ENCODE data around the gene PPBP.
"Not testable (repeated sequence)": the region's sequence is repeated elsewhere in the genome, so short reads cannot be mapped to it uniquely, and the experiment has no call there.

PPBP gene

GRCh38 chr4:73989031-73989430 lies 1.0 kb upstream of the PPBP start:
- ATAC-seq (replicated peaks; ENCODE audit: extremely low read depth, poor library complexity, severe bottlenecking) (no peak), DNase-seq (ENCODE audit: low spot score in 2 of 2) (no peak)
- no peaks in the 10 kb centered on the region for H3K27me3 Mint-ChIP-seq

GRCh38 chr4:73985528-73985852 lies 2.5 kb downstream of the PPBP start:
- H3K9me3 Mint-ChIP-seq = no peaks in the 10 kb centered on the region
- H3K27me3 Mint-ChIP-seq = no peaks in the 10 kb centered on the region
- H3K27ac Mint-ChIP-seq (ENCODE audit: low read depth) = no peak overlapping the region
- no peak for ATAC-seq (replicated peaks; ENCODE audit: extremely low read depth, poor library complexity, severe bottlenecking)
- no peak overlapping the region for H3K4me3 Mint-ChIP-seq
- DNase-seq (ENCODE audit: low spot score in 2 of 2) = no peak
- H3K4me1 Mint-ChIP-seq = no peaks in the 10 kb centered on the region
- no peaks in the 10 kb centered on the region for H3K36me3 Mint-ChIP-seq (ENCODE audit: insufficient read depth)

More at GRCh38 chr4:73989031-73989430, 1.0 kb upstream of the PPBP start:
- H3K4me1 Mint-ChIP-seq = no peaks in the 10 kb centered on the region
- no peak overlapping the region for H3K27ac Mint-ChIP-seq (ENCODE audit: low read depth)
- no peaks in the 10 kb centered on the region for H3K36me3 Mint-ChIP-seq (ENCODE audit: insufficient read depth)
- H3K4me3 Mint-ChIP-seq = no peak overlapping the region
- H3K9me3 Mint-ChIP-seq = no peaks in the 10 kb centered on the region

GRCh38 chr4:73984736-73985527 lies 3.1 kb downstream of the PPBP start:
- Mint-ChIP-seq H3K4me1 (no peaks in the 10 kb centered on the region), H3K4me3 (no peak overlapping the region), H3K36me3 (ENCODE audit: insufficient read depth) (no peaks in the 10 kb centered on the region), H3K27me3 (no peaks in the 10 kb centered on the region), H3K9me3 (no peaks in the 10 kb centered on the region), H3K27ac (ENCODE audit: low read depth) (no peak overlapping the region)
- ATAC-seq (replicated peaks; ENCODE audit: extremely low read depth, poor library complexity, severe bottlenecking) (no peak), DNase-seq (ENCODE audit: low spot score in 2 of 2) (no peak)

GRCh38 chr4:73981175-73981574 lies 6.8 kb downstream of the PPBP start:
- not testable (repeated sequence) for ATAC-seq (replicated peaks; ENCODE audit: extremely low read depth, poor library complexity, severe bottlenecking); H3K36me3 Mint-ChIP-seq (ENCODE audit: insufficient read depth)

GRCh38 chr4:73979407-73979957 lies 8.5 kb downstream of the PPBP start:
- H3K9me3 Mint-ChIP-seq = peaks cover 11% of the 10 kb centered on the region
- no peak for ATAC-seq (replicated peaks; ENCODE audit: extremely low read depth, poor library complexity, severe bottlenecking)
- H3K27me3 Mint-ChIP-seq = no peaks in the 10 kb centered on the region
- H3K4me3 Mint-ChIP-seq = no peak overlapping the region
- no peak for DNase-seq (ENCODE audit: low spot score in 2 of 2)
- H3K27ac Mint-ChIP-seq (ENCODE audit: low read depth) = no peak overlapping the region
- no peaks in the 10 kb centered on the region for H3K36me3 Mint-ChIP-seq (ENCODE audit: insufficient read depth)
- H3K4me1 Mint-ChIP-seq = no peaks in the 10 kb centered on the region

More at GRCh38 chr4:73981175-73981574, 6.8 kb downstream of the PPBP start:
- not testable (repeated sequence) for DNase-seq (ENCODE audit: low spot score in 2 of 2); H3K4me3 Mint-ChIP-seq; H3K27me3 Mint-ChIP-seq; H3K9me3 Mint-ChIP-seq; H3K27ac Mint-ChIP-seq (ENCODE audit: low read depth); H3K4me1 Mint-ChIP-seq

- no peak for DNase-seq (ENCODE audit: low spot score in 2 of 2)
Measured at GRCh38 chr4:73978886-73979285, 9.1 kb downstream of the PPBP start.

GRCh38 chr4:73976716-73977115 lies 11.3 kb downstream of the PPBP start:
- H3K27me3 Mint-ChIP-seq = no peaks in the 10 kb centered on the region
- H3K4me1 Mint-ChIP-seq = no peaks in the 10 kb centered on the region
- ATAC-seq (replicated peaks; ENCODE audit: extremely low read depth, poor library complexity, severe bottlenecking) = no peak

More at GRCh38 chr4:73978886-73979285, 9.1 kb downstream of the PPBP start:
- peaks cover 11% of the 10 kb centered on the region for H3K9me3 Mint-ChIP-seq
- no peak overlapping the region for H3K27ac Mint-ChIP-seq (ENCODE audit: low read depth)
- H3K36me3 Mint-ChIP-seq (ENCODE audit: insufficient read depth) = no peaks in the 10 kb centered on the region
- no peak for ATAC-seq (replicated peaks; ENCODE audit: extremely low read depth, poor library complexity, severe bottlenecking)
- no peak overlapping the region for H3K4me3 Mint-ChIP-seq
- no peaks in the 10 kb centered on the region for H3K4me1 Mint-ChIP-seq
- no peaks in the 10 kb centered on the region for H3K27me3 Mint-ChIP-seq

GRCh38 chr4:73976217-73976616 lies 11.8 kb downstream of the PPBP start:
- peaks cover 23% of the 10 kb centered on the region for H3K9me3 Mint-ChIP-seq
- H3K27ac Mint-ChIP-seq (ENCODE audit: low read depth) = no peak overlapping the region
- no peak for DNase-seq (ENCODE audit: low spot score in 2 of 2)
- no peaks in the 10 kb centered on the region for H3K36me3 Mint-ChIP-seq (ENCODE audit: insufficient read depth)
- H3K4me1 Mint-ChIP-seq = no peaks in the 10 kb centered on the region
- H3K4me3 Mint-ChIP-seq = no peak overlapping the region
- ATAC-seq (replicated peaks; ENCODE audit: extremely low read depth, poor library complexity, severe bottlenecking) = no peak
- no peaks in the 10 kb centered on the region for H3K27me3 Mint-ChIP-seq

More at GRCh38 chr4:73976716-73977115, 11.3 kb downstream of the PPBP start:
- Mint-ChIP-seq H3K4me3 (no peak overlapping the region), H3K9me3 (peaks cover 21% of the 10 kb centered on the region), H3K27ac (ENCODE audit: low read depth) (no peak overlapping the region), H3K36me3 (ENCODE audit: insufficient read depth) (no peaks in the 10 kb centered on the region)
- DNase-seq (ENCODE audit: low spot score in 2 of 2) = no peak

- ATAC-seq (replicated peaks; ENCODE audit: extremely low read depth, poor library complexity, severe bottlenecking) = no peak
- Mint-ChIP-seq H3K4me3 (no peak overlapping the region), H3K4me1 (no peaks in the 10 kb centered on the region), H3K36me3 (ENCODE audit: insufficient read depth) (no peaks in the 10 kb centered on the region), H3K27me3 (no peaks in the 10 kb centered on the region), H3K9me3 (peaks cover 29% of the 10 kb centered on the region), H3K27ac (ENCODE audit: low read depth) (no peak overlapping the region)
- no peak for DNase-seq (ENCODE audit: low spot score in 2 of 2)
Measured at GRCh38 chr4:73974352-73974751, 13.6 kb downstream of the PPBP start.

- peaks cover 24% of the 10 kb centered on the region for H3K9me3 Mint-ChIP-seq
Measured at GRCh38 chr4:73970945-73971344, 17.0 kb downstream of the PPBP start.

GRCh38 chr4:73970011-73970410 lies 18.0 kb downstream of the PPBP start:
- no peak for DNase-seq (ENCODE audit: low spot score in 2 of 2)
- H3K9me3 Mint-ChIP-seq = peaks cover 18% of the 10 kb centered on the region
- H3K27ac Mint-ChIP-seq (ENCODE audit: low read depth) = no peak overlapping the region
- ATAC-seq (replicated peaks; ENCODE audit: extremely low read depth, poor library complexity, severe bottlenecking) = no peak
- no peaks in the 10 kb centered on the region for H3K4me1 Mint-ChIP-seq
- H3K27me3 Mint-ChIP-seq = no peaks in the 10 kb centered on the region
- no peaks in the 10 kb centered on the region for H3K36me3 Mint-ChIP-seq (ENCODE audit: insufficient read depth)
- H3K4me3 Mint-ChIP-seq = no peak overlapping the region

More at GRCh38 chr4:73970945-73971344, 17.0 kb downstream of the PPBP start:
- ATAC-seq (replicated peaks; ENCODE audit: extremely low read depth, poor library complexity, severe bottlenecking) (no peak), DNase-seq (ENCODE audit: low spot score in 2 of 2) (no peak)
- H3K4me3 Mint-ChIP-seq = no peak overlapping the region
- H3K27me3 Mint-ChIP-seq = no peaks in the 10 kb centered on the region
- H3K27ac Mint-ChIP-seq (ENCODE audit: low read depth) = no peak overlapping the region
- no peaks in the 10 kb centered on the region for H3K36me3 Mint-ChIP-seq (ENCODE audit: insufficient read depth)
- no peaks in the 10 kb centered on the region for H3K4me1 Mint-ChIP-seq

GRCh38 chr4:73967866-73968265 lies 20.1 kb downstream of the PPBP start:
- Mint-ChIP-seq H3K9me3 (peaks cover 31% of the 10 kb centered on the region), H3K4me3 (no peak overlapping the region), H3K36me3 (ENCODE audit: insufficient read depth) (no peaks in the 10 kb centered on the region), H3K27ac (ENCODE audit: low read depth) (no peak overlapping the region), H3K27me3 (no peaks in the 10 kb centered on the region), H3K4me1 (no peaks in the 10 kb centered on the region)
- no peak for ATAC-seq (replicated peaks; ENCODE audit: extremely low read depth, poor library complexity, severe bottlenecking)
- no peak for DNase-seq (ENCODE audit: low spot score in 2 of 2)

- Mint-ChIP-seq H3K4me3 (no peak overlapping the region), H3K9me3 (peaks cover 27% of the 10 kb centered on the region), H3K27ac (ENCODE audit: low read depth) (no peak overlapping the region), H3K36me3 (ENCODE audit: insufficient read depth) (peaks cover 2% of the 10 kb centered on the region), H3K4me1 (no peaks in the 10 kb centered on the region), H3K27me3 (no peaks in the 10 kb centered on the region)
- DNase-seq (ENCODE audit: low spot score in 2 of 2) (no peak), ATAC-seq (replicated peaks; ENCODE audit: extremely low read depth, poor library complexity, severe bottlenecking) (no peak)
Measured at GRCh38 chr4:73964862-73965611, 23.0 kb downstream of the PPBP start.

Data from central memory CD8-positive, alpha-beta T cell (primary cell).